ENCODE data around the gene TBXT.

GRCh38 chr6:166119116-166119911 lies 48.3 kb downstream of the TBXT start:
- TF ChIP-seq CTCF (IDR thresholded peaks at IDR 0.05) (no peak), POLR2A (IDR thresholded peaks at IDR 0.05) (no peak)

Measured in testis (tissue), 2 donors.